SK-N-SH (cell line): ENCODE results near the gene SGF29. TPM values are rescaled to one million over a fixed set of nuclear protein-coding genes. Genes with fewer than 3 reads are reported as not detected.

Experiments
- CTCF ChIA-PET: fragments of 300-600, 350-600 bp; formaldehyde crosslinking; extraction: SDS; loops from one replicate; lab custom pipeline; 2021; lab: Yijun Ruan, JAX
- POLR2A ChIA-PET: fragments of 350-600 bp; sonication (Branson Sonifier 250); formaldehyde crosslinking; extraction: SDS; loops from one replicate; lab custom pipeline; 2020; ENCODE audit warnings: antibody characterized with exemption, inconsistent platforms; lab: Yijun Ruan, JAX
- DNase-seq: peaks from one replicate; pipeline ENCODE4 v3.0.0; 2012
- H2AFZ ChIP-seq: fragments of 200-600 bp; sonication (generic); 2 replicates; pipeline ENCODE4 v1.8.1; 2016; ENCODE audit warnings: antibody characterized with exemption, mild to moderate bottlenecking, low read depth
- H3F3A ChIP-seq: fragments of 200-600 bp; sonication (generic); replicated peaks from 2 replicates; pipeline ENCODE3; 2016; ENCODE audit warnings: antibody characterized with exemption, mild to moderate bottlenecking; ENCODE audit not compliant: insufficient read depth
- H3K27ac ChIP-seq, 2 experiments: fragments of 200-500 bp in 1 of 2; fragments of 200-600 bp in 1 of 2; sonication (Bioruptor generic) in 1 of 2; sonication (generic), shearing (Covaris generic) in 1 of 2; 2 replicates each; pipeline versions ENCODE4 v1.5.1 to v1.6.1; 2014 to 2016; ENCODE audit warnings: low read depth in 2 of 2, inconsistent platforms in 1 of 2, low read length in 1 of 2, mild to moderate bottlenecking in 1 of 2, mixed read lengths in 1 of 2
- H3K27me3 ChIP-seq: fragments of 200-600 bp; sonication (generic), shearing (Covaris generic); 2 replicates; pipeline ENCODE4 v1.6.1; 2016; ENCODE audit warnings: mixed run types; ENCODE audit not compliant: insufficient read depth
- H3K36me3 ChIP-seq, 2 experiments: fragments of 200-500 bp in 1 of 2; fragments of 200-600 bp in 1 of 2; sonication (Bioruptor generic) in 1 of 2; sonication (generic) in 1 of 2; replicated peaks in 1 of 2; 2 replicates each; pipeline versions ENCODE3 to v1.5.1; 2014 to 2016; ENCODE audit warnings: low read length in 1 of 2, mild to moderate bottlenecking in 1 of 2; ENCODE audit not compliant: insufficient read depth in 2 of 2, control insufficient read depth in 1 of 2
- H3K4me1 ChIP-seq, 2 experiments: fragments of 200-500 bp in 1 of 2; fragments of 200-600 bp in 1 of 2; sonication (Bioruptor generic) in 1 of 2; sonication (generic), shearing (Covaris generic) in 1 of 2; 2 replicates each; pipeline versions ENCODE4 v1.5.1 to v1.6.1; 2014 to 2016; ENCODE audit warnings: low read depth in 1 of 2, low read length in 1 of 2, mixed run types in 1 of 2; ENCODE audit not compliant: insufficient read depth in 2 of 2, control insufficient read depth in 1 of 2
- H3K4me2 ChIP-seq: fragments of 200-600 bp; sonication (generic), shearing (Covaris generic); 2 replicates; pipeline ENCODE4 v1.6.1; 2017; ENCODE audit warnings: mixed run types
- H3K4me3 ChIP-seq, 2 experiments: fragments of 200-500 bp in 1 of 2; fragments of 200-600 bp in 1 of 2; sonication (Bioruptor generic) in 1 of 2; sonication (generic), shearing (Covaris generic) in 1 of 2; 2 replicates each; pipeline versions ENCODE4 v1.5.1 to v1.8.1; 2014 to 2016; ENCODE audit warnings: low read depth in 2 of 2, inconsistent platforms in 1 of 2, low read length in 1 of 2, mild to moderate bottlenecking in 1 of 2, mixed read lengths in 1 of 2, moderate library complexity in 1 of 2
- H3K79me2 ChIP-seq: fragments of 200-600 bp; sonication (generic); 2 replicates; pipeline ENCODE4 v1.8.1; 2017; ENCODE audit warnings: mild to moderate bottlenecking; ENCODE audit not compliant: insufficient read depth
- H3K9ac ChIP-seq: fragments of 200-600 bp; sonication (generic); 2 replicates; pipeline ENCODE4 v1.6.1; 2017; ENCODE audit warnings: mixed run types
- H3K9me2 ChIP-seq: fragments of 200-600 bp; sonication (generic); 2 replicates; pipeline ENCODE4 v1.6.1; 2017; ENCODE audit warnings: mixed run types
- H3K9me3 ChIP-seq: fragments of 200-600 bp; sonication (generic); 2 replicates; pipeline ENCODE4 v1.6.1; 2017; ENCODE audit warnings: mixed run types, mild to moderate bottlenecking, moderate library complexity
- H4K20me1 ChIP-seq: fragments of 200-600 bp; sonication (generic); 2 replicates; pipeline ENCODE4 v1.6.1; 2017; ENCODE audit warnings: mild to moderate bottlenecking, mixed run types; ENCODE audit not compliant: insufficient read depth
- CHD2 ChIP-seq: fragments of 150-350 bp; IDR thresholded peaks from 2 replicates; pipeline ENCODE4 v1.6.1; 2018; ENCODE audit warnings: low read length; ENCODE audit not compliant: partially characterized antibody
- FOSL2 ChIP-seq: IDR thresholded peaks from 2 replicates; pipeline ENCODE4 v1.4.0; 2012; ENCODE audit warnings: low read depth, mild to moderate bottlenecking, moderate library complexity, borderline replicate concordance
- FOXM1 ChIP-seq: IDR thresholded peaks from 2 replicates; pipeline ENCODE4 v1.4.0; 2012; ENCODE audit warnings: low read depth, mild to moderate bottlenecking
- GABPA ChIP-seq: IDR thresholded peaks from 2 replicates; pipeline ENCODE4 v1.4.0; 2012; ENCODE audit warnings: low read depth, mild to moderate bottlenecking
- GATA2 ChIP-seq: sonication (generic); formaldehyde crosslinking; IDR thresholded peaks from 2 replicates; pipeline ENCODE4 v1.5.0; 2020; ENCODE audit warnings: mild to moderate bottlenecking, missing genetic modification reagents
- MEF2A ChIP-seq: IDR thresholded peaks from 2 replicates; pipeline ENCODE4 v1.4.0; 2012; ENCODE audit warnings: low read depth, borderline replicate concordance
- NFIC ChIP-seq: IDR thresholded peaks from 2 replicates; pipeline ENCODE4 v1.4.0; 2012; ENCODE audit warnings: borderline replicate concordance
- NRF1 ChIP-seq: IDR thresholded peaks from 2 replicates; pipeline ENCODE4 v1.6.1; 2012; ENCODE audit warnings: low read depth, mild to moderate bottlenecking, low read length
- POLR2AphosphoS5 ChIP-seq: IDR thresholded peaks from 2 replicates; pipeline ENCODE4 v1.6.1; 2012; ENCODE audit warnings: low read depth, low read length
- RAD21 ChIP-seq: IDR thresholded peaks from 2 replicates; pipeline ENCODE4 v1.6.1; 2012; ENCODE audit warnings: mild to moderate bottlenecking, low read length
- RCOR1 ChIP-seq: fragments of 150-350 bp; IDR thresholded peaks from 2 replicates; pipeline ENCODE4 v1.6.1; 2017; ENCODE audit warnings: antibody characterized with exemption, low read length
- RXRA ChIP-seq: IDR thresholded peaks from 2 replicates; pipeline ENCODE4 v1.4.0; 2012; ENCODE audit warnings: low read depth, mild to moderate bottlenecking, borderline replicate concordance
- YY1 ChIP-seq: IDR thresholded peaks from 2 replicates; pipeline ENCODE4 v1.4.0; 2012; ENCODE audit warnings: low read depth, mild to moderate bottlenecking
- WGBS: methylation state at CpG from one replicate; pipeline ENCODE4 v1.1.6; 2017; ENCODE audit warnings: low lambda C conversion rate; 5-methylcytosine and 5-hydroxymethylcytosine counted together
- polyA plus RNA-seq, 3 experiments: library from polyadenylated mRNA; depleted of rRNA; stranded (reverse); fragments of >200 nt; gene quantifications; 2 replicates each; pipeline ENCODE4 v1.2.3, GENCODE V29; 2012
- TF ChIP-seq, protein P1 (sequence below): IDR thresholded peaks from 2 replicates; pipeline ENCODE4; 2012
- TF ChIP-seq, protein P2 (sequence below): IDR thresholded peaks from 2 replicates; pipeline ENCODE4 v1.4.0; 2012; ENCODE audit warnings: low read depth, borderline replicate concordance
- TF ChIP-seq, protein P3 (sequence below): fragments of 150-350 bp; IDR thresholded peaks from 2 replicates; pipeline ENCODE4 v1.6.1; 2017; ENCODE audit warnings: antibody characterized with exemption, low read length, low read depth, borderline replicate concordance
- TF ChIP-seq, protein P4 (sequence below): IDR thresholded peaks from 2 replicates; pipeline ENCODE4 v1.6.1; 2012; ENCODE audit warnings: mild to moderate bottlenecking, low read depth, low read length, moderate library complexity
- TF ChIP-seq, protein P5 (sequence below): fragments of 200-600 bp; sonication (generic); IDR thresholded peaks from 2 replicates; pipeline ENCODE4 v1.6.1; 2017; ENCODE audit warnings: antibody characterized with exemption, mild to moderate bottlenecking, moderate library complexity

Gene SGF29
- polyA plus RNA-seq, 1 of the 3 experiments (the other 2 are of a cell fraction), result 4.6 TPM

DNA sequence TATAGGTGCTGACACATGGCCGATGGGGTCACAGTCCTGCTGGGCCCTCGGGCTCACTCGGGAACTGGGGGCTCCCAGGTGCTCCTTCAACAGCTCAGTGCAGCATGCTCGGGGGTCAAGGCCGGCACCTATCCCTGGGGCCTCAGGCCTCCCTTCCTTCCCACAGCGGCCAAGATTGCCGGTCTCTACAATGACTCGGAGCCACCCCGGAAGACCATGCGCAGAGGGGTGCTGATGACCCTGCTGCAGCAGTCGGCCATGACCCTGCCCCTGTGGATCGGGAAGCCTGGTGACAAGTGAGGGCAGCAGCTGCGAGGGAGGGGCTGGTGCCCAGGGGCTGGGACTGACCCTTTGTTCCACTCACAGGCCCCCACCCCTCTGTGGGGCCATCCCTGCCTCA is 36.2 kb downstream of the SGF29 start:
- Histone ChIP-seq H3K36me3 (peaks cover 0 to 8% of the 10 kb centered on the region in 2 experiments), H2AFZ (no peak overlapping the region), H4K20me1 (no peaks in the 10 kb centered on the region), H3K4me3 (no peak overlapping the region), H3K27ac (no peak overlapping the region), H3K4me1 (no peaks in the 10 kb centered on the region), H3K27me3 (no peaks in the 10 kb centered on the region), H3K9ac (no peak overlapping the region), H3K4me2 (no peak overlapping the region), H3K9me3 (no peaks in the 10 kb centered on the region), H3K9me2 (no peaks in the 10 kb centered on the region), H3F3A (no peaks in the 10 kb centered on the region), H3K79me2 (no peaks in the 10 kb centered on the region)
- CTCF ChIA-PET, result no interaction called here
- TF ChIP-seq GABPA, result no peak
- no peak for TF ChIP-seq YY1
- TF ChIP-seq RCOR1, result no peak
- TF ChIP-seq, protein P1, sequence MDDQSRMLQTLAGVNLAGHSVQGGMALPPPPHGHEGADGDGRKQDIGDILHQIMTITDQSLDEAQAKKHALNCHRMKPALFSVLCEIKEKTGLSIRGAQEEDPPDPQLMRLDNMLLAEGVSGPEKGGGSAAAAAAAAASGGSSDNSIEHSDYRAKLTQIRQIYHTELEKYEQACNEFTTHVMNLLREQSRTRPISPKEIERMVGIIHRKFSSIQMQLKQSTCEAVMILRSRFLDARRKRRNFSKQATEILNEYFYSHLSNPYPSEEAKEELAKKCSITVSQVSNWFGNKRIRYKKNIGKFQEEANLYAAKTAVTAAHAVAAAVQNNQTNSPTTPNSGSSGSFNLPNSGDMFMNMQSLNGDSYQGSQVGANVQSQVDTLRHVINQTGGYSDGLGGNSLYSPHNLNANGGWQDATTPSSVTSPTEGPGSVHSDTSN, result no peak
- TF ChIP-seq MEF2A, result no peak
- TF ChIP-seq, protein P2, sequence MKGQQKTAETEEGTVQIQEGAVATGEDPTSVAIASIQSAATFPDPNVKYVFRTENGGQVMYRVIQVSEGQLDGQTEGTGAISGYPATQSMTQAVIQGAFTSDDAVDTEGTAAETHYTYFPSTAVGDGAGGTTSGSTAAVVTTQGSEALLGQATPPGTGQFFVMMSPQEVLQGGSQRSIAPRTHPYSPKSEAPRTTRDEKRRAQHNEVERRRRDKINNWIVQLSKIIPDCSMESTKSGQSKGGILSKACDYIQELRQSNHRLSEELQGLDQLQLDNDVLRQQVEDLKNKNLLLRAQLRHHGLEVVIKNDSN, result no peak
- no peak for TF ChIP-seq NFIC
- no peak for TF ChIP-seq RAD21
- TF ChIP-seq CHD2, result no peak
- TF ChIP-seq, protein P3, sequence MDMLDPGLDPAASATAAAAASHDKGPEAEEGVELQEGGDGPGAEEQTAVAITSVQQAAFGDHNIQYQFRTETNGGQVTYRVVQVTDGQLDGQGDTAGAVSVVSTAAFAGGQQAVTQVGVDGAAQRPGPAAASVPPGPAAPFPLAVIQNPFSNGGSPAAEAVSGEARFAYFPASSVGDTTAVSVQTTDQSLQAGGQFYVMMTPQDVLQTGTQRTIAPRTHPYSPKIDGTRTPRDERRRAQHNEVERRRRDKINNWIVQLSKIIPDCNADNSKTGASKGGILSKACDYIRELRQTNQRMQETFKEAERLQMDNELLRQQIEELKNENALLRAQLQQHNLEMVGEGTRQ, result no peak
- no peak for TF ChIP-seq FOSL2
- whole genome bisulfite sequencing, result 79% methylated on average over 7 of the region's 13 CpGs
- DNase-seq, result no peak
- POLR2A ChIA-PET, result no interaction called here

DNA sequence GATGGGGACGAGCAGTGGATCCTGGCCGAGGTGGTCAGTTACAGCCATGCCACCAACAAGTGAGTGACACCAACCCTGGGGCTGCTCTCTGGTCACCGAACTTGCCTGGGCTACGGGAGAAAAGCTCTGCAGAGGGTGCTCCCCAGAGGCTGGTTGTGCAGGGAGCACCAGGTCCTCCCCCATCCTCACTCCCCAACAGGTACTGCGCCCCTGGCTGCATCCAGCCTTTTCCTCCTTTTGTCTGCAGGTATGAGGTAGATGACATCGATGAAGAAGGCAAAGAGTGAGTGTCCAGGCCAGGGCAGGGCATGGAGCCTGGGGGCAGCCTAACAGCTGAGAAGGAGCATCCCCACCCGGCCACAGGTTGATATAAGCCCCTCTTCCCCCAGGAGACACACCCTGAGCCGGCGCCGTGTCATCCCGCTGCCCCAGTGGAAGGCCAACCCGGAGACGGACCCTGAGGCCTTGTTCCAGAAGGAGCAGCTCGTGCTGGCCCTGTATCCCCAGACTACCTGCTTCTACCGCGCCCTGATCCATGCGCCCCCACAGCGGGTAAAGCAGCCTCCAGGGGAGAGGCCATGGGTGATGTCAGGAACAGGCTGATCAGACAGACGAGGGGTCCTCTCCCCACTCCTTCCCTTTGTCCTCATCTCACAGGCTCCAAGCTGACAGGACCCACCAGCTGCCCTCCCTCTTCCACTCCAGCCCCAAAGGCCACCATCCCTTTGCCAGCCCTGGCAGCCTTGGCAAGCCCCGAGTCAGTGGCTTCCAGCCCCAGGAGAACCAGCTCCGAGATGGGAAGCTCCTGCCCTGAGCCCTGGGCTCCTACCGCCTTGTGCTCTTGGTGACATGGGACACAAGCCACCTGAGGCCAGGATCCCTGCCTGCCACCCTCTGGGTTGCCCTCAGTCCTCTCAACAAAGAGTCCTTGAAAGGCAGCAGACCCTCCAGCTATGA is 36.9 kb downstream of the SGF29 start:
- CTCF ChIA-PET, result no interaction called here
- H3K9ac ChIP-seq, result no peak overlapping the region
- TF ChIP-seq GATA2, result no peak
- no peak for TF ChIP-seq RXRA
- TF ChIP-seq, protein P1, result no peak
- TF ChIP-seq, protein P4, sequence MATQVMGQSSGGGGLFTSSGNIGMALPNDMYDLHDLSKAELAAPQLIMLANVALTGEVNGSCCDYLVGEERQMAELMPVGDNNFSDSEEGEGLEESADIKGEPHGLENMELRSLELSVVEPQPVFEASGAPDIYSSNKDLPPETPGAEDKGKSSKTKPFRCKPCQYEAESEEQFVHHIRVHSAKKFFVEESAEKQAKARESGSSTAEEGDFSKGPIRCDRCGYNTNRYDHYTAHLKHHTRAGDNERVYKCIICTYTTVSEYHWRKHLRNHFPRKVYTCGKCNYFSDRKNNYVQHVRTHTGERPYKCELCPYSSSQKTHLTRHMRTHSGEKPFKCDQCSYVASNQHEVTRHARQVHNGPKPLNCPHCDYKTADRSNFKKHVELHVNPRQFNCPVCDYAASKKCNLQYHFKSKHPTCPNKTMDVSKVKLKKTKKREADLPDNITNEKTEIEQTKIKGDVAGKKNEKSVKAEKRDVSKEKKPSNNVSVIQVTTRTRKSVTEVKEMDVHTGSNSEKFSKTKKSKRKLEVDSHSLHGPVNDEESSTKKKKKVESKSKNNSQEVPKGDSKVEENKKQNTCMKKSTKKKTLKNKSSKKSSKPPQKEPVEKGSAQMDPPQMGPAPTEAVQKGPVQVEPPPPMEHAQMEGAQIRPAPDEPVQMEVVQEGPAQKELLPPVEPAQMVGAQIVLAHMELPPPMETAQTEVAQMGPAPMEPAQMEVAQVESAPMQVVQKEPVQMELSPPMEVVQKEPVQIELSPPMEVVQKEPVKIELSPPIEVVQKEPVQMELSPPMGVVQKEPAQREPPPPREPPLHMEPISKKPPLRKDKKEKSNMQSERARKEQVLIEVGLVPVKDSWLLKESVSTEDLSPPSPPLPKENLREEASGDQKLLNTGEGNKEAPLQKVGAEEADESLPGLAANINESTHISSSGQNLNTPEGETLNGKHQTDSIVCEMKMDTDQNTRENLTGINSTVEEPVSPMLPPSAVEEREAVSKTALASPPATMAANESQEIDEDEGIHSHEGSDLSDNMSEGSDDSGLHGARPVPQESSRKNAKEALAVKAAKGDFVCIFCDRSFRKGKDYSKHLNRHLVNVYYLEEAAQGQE, result no peak
- TF ChIP-seq POLR2AphosphoS5, result no peak
- TF ChIP-seq, protein P5, sequence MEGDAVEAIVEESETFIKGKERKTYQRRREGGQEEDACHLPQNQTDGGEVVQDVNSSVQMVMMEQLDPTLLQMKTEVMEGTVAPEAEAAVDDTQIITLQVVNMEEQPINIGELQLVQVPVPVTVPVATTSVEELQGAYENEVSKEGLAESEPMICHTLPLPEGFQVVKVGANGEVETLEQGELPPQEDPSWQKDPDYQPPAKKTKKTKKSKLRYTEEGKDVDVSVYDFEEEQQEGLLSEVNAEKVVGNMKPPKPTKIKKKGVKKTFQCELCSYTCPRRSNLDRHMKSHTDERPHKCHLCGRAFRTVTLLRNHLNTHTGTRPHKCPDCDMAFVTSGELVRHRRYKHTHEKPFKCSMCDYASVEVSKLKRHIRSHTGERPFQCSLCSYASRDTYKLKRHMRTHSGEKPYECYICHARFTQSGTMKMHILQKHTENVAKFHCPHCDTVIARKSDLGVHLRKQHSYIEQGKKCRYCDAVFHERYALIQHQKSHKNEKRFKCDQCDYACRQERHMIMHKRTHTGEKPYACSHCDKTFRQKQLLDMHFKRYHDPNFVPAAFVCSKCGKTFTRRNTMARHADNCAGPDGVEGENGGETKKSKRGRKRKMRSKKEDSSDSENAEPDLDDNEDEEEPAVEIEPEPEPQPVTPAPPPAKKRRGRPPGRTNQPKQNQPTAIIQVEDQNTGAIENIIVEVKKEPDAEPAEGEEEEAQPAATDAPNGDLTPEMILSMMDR, result no peak
- no peak for TF ChIP-seq FOXM1
- no peak for TF ChIP-seq NRF1

More for the DNA sequence above, 36.9 kb downstream of the SGF29 start:
- H3K4me2 ChIP-seq, result no peak overlapping the region
- H3K36me3 ChIP-seq, result peaks cover 0 to 7% of the 10 kb centered on the region in 2 experiments
- H3K9me2 ChIP-seq, result no peaks in the 10 kb centered on the region
- no peaks in the 10 kb centered on the region for H4K20me1 ChIP-seq
- no peak for DNase-seq
- H3K4me1 ChIP-seq, result no peaks in the 10 kb centered on the region
- no peak overlapping the region for H3K27ac ChIP-seq
- WGBS, result 89% methylated on average over 12 of the region's 22 CpGs
- H3K9me3 ChIP-seq, result no peaks in the 10 kb centered on the region
- no peaks in the 10 kb centered on the region for H3F3A ChIP-seq
- H3K4me3 ChIP-seq, result no peak overlapping the region
- H3K27me3 ChIP-seq, result no peaks in the 10 kb centered on the region
- no peaks in the 10 kb centered on the region for H3K79me2 ChIP-seq
- no peak overlapping the region for H2AFZ ChIP-seq
- POLR2A ChIA-PET, result no interaction called here
